Coronary artery (tissue), 2 donors: Measurements from ENCODE around the gene KCNK15.

Experiments
- DNase-seq: peaks from one replicate; pipeline ENCODE4 v3.0.0-alpha.2; 2017; ENCODE audit warnings: low spot score
- H3K27ac ChIP-seq, 2 donors: fragments of 200-600 bp; sonication (generic); one replicate each; pipeline ENCODE4 v1.5.1; 2016 to 2019
- H3K4me3 ChIP-seq: fragments of 200-600 bp; sonication (generic); 2 replicates; pipeline ENCODE4 v1.5.1; 2016; ENCODE audit warnings: mild to moderate bottlenecking, moderate library complexity
- CTCF ChIP-seq: fragments of 200-600 bp; sonication (generic); IDR thresholded peaks from one replicate; pipeline ENCODE4 v1.5.1; 2019; ENCODE audit warnings: antibody characterized with exemption

The KCNK15 gene

GRCh38 chr20:44768854-44769480 is 23.3 kb downstream of the KCNK15 start:
- no peak overlapping the region for H3K4me3 ChIP-seq
- no peak for DNase-seq
- TF ChIP-seq CTCF, result no peak
- H3K27ac ChIP-seq, result no peak overlapping the region

- no peak overlapping the region for H3K4me3 ChIP-seq
- H3K27ac ChIP-seq, result no peak overlapping the region
- TF ChIP-seq CTCF, result no peak
- no peak for DNase-seq
Observed at GRCh38 chr20:44769481-44769863, 23.8 kb downstream of the KCNK15 start.

- TF ChIP-seq CTCF, result no peak
- DNase-seq, result no peak
- Histone ChIP-seq H3K27ac (no peak overlapping the region), H3K4me3 (no peak overlapping the region)
Observed at GRCh38 chr20:44770484-44771171, 25.0 kb downstream of the KCNK15 start.

GRCh38 chr20:44771172-44771535 is 25.5 kb downstream of the KCNK15 start:
- Histone ChIP-seq H3K27ac (no peak overlapping the region), H3K4me3 (no peak overlapping the region)
- TF ChIP-seq CTCF, result no peak
- DNase-seq, result no peak

GRCh38 chr20:44772636-44773035 is 27.0 kb downstream of the KCNK15 start:
- Histone ChIP-seq H3K4me3 (no peak overlapping the region), H3K27ac (no peak overlapping the region)
- TF ChIP-seq CTCF, result no peak
- no peak for DNase-seq

GRCh38 chr20:44773070-44773829 is 27.6 kb downstream of the KCNK15 start:
- no peak overlapping the region for H3K4me3 ChIP-seq
- TF ChIP-seq CTCF, result no peak
- no peak for DNase-seq
- H3K27ac ChIP-seq, result no peak overlapping the region
